CD14-positive monocyte (primary cell): ENCODE results near the gene TP53I13. TPM values are rescaled to one million over a fixed set of nuclear protein-coding genes. Genes with fewer than 3 reads are reported as not detected.

ENCODE experiments used
- DNase-seq, 3 donors: peaks; one replicate each; pipeline ENCODE4 v3.0.0-alpha.2; 2011 to 2022
- H2AFZ ChIP-seq: 2 replicates; pipeline ENCODE4 v1.6.0; 2012; ENCODE audit warnings: mild to moderate bottlenecking, low read depth, low read length, inconsistent platforms; ENCODE audit not compliant: insufficient read depth, poor library complexity, severe bottlenecking
- H3K27ac ChIP-seq, 2 donors: 1 replicate in 1 of 2; 2 replicates in 1 of 2; pipeline ENCODE4 v1.5.1; 2012 to 2013; ENCODE audit warnings: low read length in 2 of 2, control low read depth in 1 of 2, inconsistent platforms in 1 of 2, low read depth in 1 of 2, mild to moderate bottlenecking in 1 of 2
- H3K27me3 ChIP-seq, 2 donors: one replicate each; pipeline versions ENCODE4 v1.6.0 to v1.6.1; 2011 to 2013; ENCODE audit warnings: low read length in 2 of 2; ENCODE audit not compliant: control insufficient read depth in 2 of 2, insufficient read depth in 2 of 2
- H3K36me3 ChIP-seq, 2 donors: replicated peaks in 1 of 2; 1 replicate in 1 of 2; 2 replicates in 1 of 2; pipeline versions ENCODE4 v1.5.1 to v1.6.1; 2012 to 2013; ENCODE audit warnings: low read length in 2 of 2, control low read depth in 1 of 2, inconsistent platforms in 1 of 2, mild to moderate bottlenecking in 1 of 2; ENCODE audit not compliant: insufficient read depth in 2 of 2, control insufficient read depth in 1 of 2
- H3K4me1 ChIP-seq, 2 donors: 1 replicate in 1 of 2; 2 replicates in 1 of 2; pipeline versions ENCODE4 v1.5.1 to v1.6.1; 2012 to 2013; ENCODE audit warnings: low read length in 2 of 2, control low read depth in 1 of 2, inconsistent platforms in 1 of 2, mild to moderate bottlenecking in 1 of 2, moderate library complexity in 1 of 2; ENCODE audit not compliant: insufficient read depth in 2 of 2, control insufficient read depth in 1 of 2
- H3K4me2 ChIP-seq: replicated peaks from 2 replicates; pipeline ENCODE3; 2012; ENCODE audit warnings: low read length, moderate library complexity, mild to moderate bottlenecking; ENCODE audit not compliant: poor library complexity, severe bottlenecking; ENCODE audit errors: extremely low read depth
- H3K4me3 ChIP-seq, 3 experiments: fragments of 200-600 bp in 1 of 3; sonication (generic) in 1 of 3; replicated peaks in 1 of 3; 1 replicate in 2 of 3; 2 replicates in 1 of 3; pipeline ENCODE4 v1.5.1; 2011 to 2013; ENCODE audit warnings: low read length in 3 of 3, mild to moderate bottlenecking in 3 of 3, control low read depth in 2 of 3, low read depth in 2 of 3, inconsistent platforms in 1 of 3, moderate library complexity in 1 of 3
- H3K79me2 ChIP-seq: 2 replicates; pipeline ENCODE4 v1.6.0; 2012; ENCODE audit warnings: mild to moderate bottlenecking, control low read depth, inconsistent platforms, low read length, moderate library complexity; ENCODE audit not compliant: insufficient read depth
- H3K9ac ChIP-seq: 2 replicates; pipeline ENCODE4 v1.6.0; 2017; ENCODE audit warnings: low read length, mild to moderate bottlenecking; ENCODE audit not compliant: insufficient read depth, poor library complexity, severe bottlenecking
- H3K9me3 ChIP-seq, 2 donors: replicated peaks in 1 of 2; 1 replicate in 1 of 2; 2 replicates in 1 of 2; pipeline versions ENCODE4 v1.5.1 to v1.6.1; 2012 to 2013; ENCODE audit warnings: low read length in 2 of 2, control low read depth in 1 of 2; ENCODE audit not compliant: control insufficient read depth in 1 of 2, insufficient read depth in 1 of 2
- H4K20me1 ChIP-seq: 2 replicates; pipeline ENCODE4 v1.6.0; 2012; ENCODE audit warnings: mild to moderate bottlenecking, low read length, control low read depth, moderate library complexity; ENCODE audit not compliant: insufficient read depth
- H3K27ac Mint-ChIP-seq, 7 donors: one replicate each; pipeline ENCODE4 v1.8.0; 2020; ENCODE audit warnings: mild to moderate bottlenecking in 7 of 7, mixed read lengths in 7 of 7, moderate library complexity in 6 of 7, inconsistent platforms in 2 of 7
- H3K27me3 Mint-ChIP-seq, 3 donors: one replicate each; pipeline ENCODE4 v1.8.0; 2021 to 2022; ENCODE audit warnings: low read depth in 3 of 3, mild to moderate bottlenecking in 3 of 3, mixed read lengths in 3 of 3, moderate library complexity in 3 of 3, inconsistent platforms in 1 of 3
- H3K36me3 Mint-ChIP-seq, 2 donors: one replicate each; pipeline ENCODE4 v1.8.0; 2020; ENCODE audit warnings: mixed read lengths in 2 of 2, inconsistent platforms in 1 of 2, mild to moderate bottlenecking in 1 of 2
- H3K4me1 Mint-ChIP-seq: one replicate; pipeline ENCODE4 v1.8.0; 2020; ENCODE audit warnings: mild to moderate bottlenecking, mixed read lengths
- H3K4me3 Mint-ChIP-seq, 2 donors: one replicate each; pipeline ENCODE4 v1.8.0; 2020; ENCODE audit warnings: mild to moderate bottlenecking in 2 of 2, mixed read lengths in 2 of 2, moderate library complexity in 1 of 2
- H3K9me3 Mint-ChIP-seq, 7 donors: one replicate each; pipeline ENCODE4 v1.8.0; 2020 to 2022; ENCODE audit warnings: mixed read lengths in 7 of 7, mild to moderate bottlenecking in 6 of 7, moderate library complexity in 6 of 7, inconsistent platforms in 2 of 7
- WGBS: methylation state at CpG from one replicate; pipeline ENCODE4 v1.1.5; 2013; ENCODE audit warnings: missing lambda C conversion rate; ENCODE audit not compliant: insufficient coverage; 5-methylcytosine and 5-hydroxymethylcytosine counted together
- intact Hi-C, 2 donors: fragments of 100-400 bp; cut with micrococcal nuclease; formaldehyde crosslinking; loops; one replicate each; pipeline versions ENCODE4 v1.15.0 to v1.15.1; 2023
- polyA plus RNA-seq, 3 donors: library from polyadenylated mRNA; depleted of rRNA in 1 of 3; unstranded in 2 of 3; stranded (reverse) in 1 of 3; fragments of 300-500 nt in 2 of 3; fragments of >200 nt in 1 of 3; fragmentation: Illumina TruSeq in 2 of 3; gene quantifications; 1 replicate in 2 of 3; 2 replicates in 1 of 3; pipeline ENCODE4 v1.2.3, GENCODE V29; 2012 to 2021
- TF ChIP-seq, protein P1 (sequence below): fragments of 200-600 bp; IDR thresholded peaks from one replicate; pipeline ENCODE4 v1.8.0; 2022; ENCODE audit warnings: antibody characterized with exemption, mild to moderate bottlenecking

The TP53I13 gene
- polyA plus RNA-seq, 3 donors = 9.4 to 58.6 (median 14.4) TPM

DNA sequence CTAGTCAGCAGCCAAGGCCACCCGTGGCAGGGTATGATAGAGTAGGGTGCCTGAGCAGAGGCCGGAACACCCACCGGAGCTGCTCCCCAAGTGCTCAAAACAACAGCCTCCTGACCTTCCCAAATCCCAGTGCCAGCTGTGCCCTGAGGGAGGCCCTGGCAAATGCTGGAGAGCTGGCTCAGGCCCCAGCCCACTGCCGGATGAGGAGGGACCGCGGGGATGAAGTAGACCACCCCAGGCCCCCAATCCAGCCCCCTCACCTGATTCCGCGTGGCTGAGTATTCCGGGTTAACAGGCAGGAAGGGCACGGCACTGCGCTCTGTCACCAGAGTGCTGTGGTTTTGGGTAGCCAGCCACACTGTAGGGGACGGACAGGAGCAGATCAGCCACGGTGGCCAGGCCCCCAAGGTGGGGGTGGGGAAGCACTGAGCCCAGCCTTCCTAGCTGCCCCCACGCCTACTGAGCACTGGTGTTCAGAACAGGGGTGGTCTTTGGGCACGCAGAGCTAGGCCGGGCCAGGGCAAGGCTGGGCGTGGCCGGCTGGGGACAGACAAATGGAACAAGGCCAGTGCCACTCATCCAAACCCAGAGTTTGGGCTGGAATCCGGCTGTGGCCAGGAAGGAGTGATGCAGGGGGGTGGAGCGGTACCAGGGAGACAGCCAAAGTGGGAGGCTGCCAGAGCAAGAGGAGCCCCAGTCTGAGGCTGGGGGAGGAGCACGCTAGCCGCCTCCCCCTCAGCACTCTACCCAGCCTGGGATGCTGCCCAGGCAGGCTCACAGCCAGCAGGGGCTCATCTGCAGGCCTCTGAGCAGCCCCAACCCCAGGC, 9.1 kb downstream of the TP53I13 start:
- 90% methylated on average over 12 of the region's 22 CpGs for WGBS
- no peak for DNase-seq
- peaks cover 78 to 89% of the 10 kb centered on the region in 2 donors for H3K36me3 ChIP-seq

DNA sequence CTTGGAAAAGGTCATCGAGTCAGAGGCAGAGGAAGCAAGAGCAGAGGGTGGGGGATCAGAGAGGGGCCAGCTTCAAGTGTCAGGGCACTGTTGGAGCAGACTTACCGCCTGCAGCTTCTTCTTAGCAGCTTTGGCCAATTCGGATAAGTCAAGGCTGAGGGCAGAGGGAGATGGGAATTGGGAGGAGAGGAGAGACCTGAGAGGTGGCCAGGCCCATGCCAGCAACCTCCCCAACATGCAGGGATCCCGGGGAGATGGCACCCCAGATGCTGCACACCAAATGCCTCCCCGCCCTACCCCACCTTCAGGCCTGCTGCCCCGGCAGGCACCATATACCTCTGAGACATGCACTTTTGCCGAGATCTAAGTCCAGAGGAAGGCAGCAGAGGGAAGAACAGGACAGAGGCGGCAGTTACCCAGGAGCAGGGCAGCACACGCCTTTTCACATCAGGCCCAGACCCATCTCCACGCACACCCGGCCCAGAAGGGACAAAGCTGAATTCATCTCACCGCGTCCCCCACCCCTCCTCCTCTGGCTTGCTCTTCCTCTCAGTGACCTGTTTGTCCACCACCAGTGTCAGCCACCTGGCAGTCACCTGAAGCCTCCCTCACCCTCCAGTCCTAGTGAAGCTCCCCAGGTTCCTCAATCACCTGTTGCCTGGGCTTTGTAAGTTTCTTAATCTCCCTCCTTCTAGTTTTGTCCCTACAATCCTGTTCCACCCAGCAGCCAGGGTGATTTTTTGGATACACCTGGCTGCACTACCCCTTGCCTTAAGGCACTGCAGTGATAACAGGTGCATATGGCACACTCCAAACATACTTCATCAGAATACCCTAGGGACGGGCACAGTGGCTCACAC, 10.4 kb downstream of the TP53I13 start:
- Histone ChIP-seq H3K36me3 (peaks cover 77 to 90% of the 10 kb centered on the region in 2 donors), H3K9me3 (no peaks in the 10 kb centered on the region), H3K9ac (no peak overlapping the region), H3K27me3 (no peaks in the 10 kb centered on the region), H3K79me2 (peaks cover 11% of the 10 kb centered on the region), H3K4me3 (no peak overlapping the region), H2AFZ (no peak overlapping the region), H3K4me1 (peaks cover under 1 to 2% of the 10 kb centered on the region in 2 donors), H3K27ac (no peak overlapping the region), H3K4me2 (no peak overlapping the region), H4K20me1 (peaks cover 47% of the 10 kb centered on the region)
- 97% methylated on average over 11 of the region's 14 CpGs for WGBS
- no peak for DNase-seq
- peaks cover 5% of the 10 kb centered on the region for H3K4me1 Mint-ChIP-seq
- TF ChIP-seq, protein P1, sequence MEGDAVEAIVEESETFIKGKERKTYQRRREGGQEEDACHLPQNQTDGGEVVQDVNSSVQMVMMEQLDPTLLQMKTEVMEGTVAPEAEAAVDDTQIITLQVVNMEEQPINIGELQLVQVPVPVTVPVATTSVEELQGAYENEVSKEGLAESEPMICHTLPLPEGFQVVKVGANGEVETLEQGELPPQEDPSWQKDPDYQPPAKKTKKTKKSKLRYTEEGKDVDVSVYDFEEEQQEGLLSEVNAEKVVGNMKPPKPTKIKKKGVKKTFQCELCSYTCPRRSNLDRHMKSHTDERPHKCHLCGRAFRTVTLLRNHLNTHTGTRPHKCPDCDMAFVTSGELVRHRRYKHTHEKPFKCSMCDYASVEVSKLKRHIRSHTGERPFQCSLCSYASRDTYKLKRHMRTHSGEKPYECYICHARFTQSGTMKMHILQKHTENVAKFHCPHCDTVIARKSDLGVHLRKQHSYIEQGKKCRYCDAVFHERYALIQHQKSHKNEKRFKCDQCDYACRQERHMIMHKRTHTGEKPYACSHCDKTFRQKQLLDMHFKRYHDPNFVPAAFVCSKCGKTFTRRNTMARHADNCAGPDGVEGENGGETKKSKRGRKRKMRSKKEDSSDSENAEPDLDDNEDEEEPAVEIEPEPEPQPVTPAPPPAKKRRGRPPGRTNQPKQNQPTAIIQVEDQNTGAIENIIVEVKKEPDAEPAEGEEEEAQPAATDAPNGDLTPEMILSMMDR = no peak
- H3K27me3 Mint-ChIP-seq = no peaks in the 10 kb centered on the region
- no peak overlapping the region for H3K4me3 Mint-ChIP-seq
- H3K9me3 Mint-ChIP-seq = no peaks in the 10 kb centered on the region
- no peak overlapping the region for H3K27ac Mint-ChIP-seq
- intact Hi-C loops = no loop called here
- peaks cover 60 to 96% of the 10 kb centered on the region in 2 donors for H3K36me3 Mint-ChIP-seq

More for the DNA sequence above, 9.1 kb downstream of the TP53I13 start:
- Histone ChIP-seq H3K9me3 (no peaks in the 10 kb centered on the region), H3K79me2 (peaks cover 4% of the 10 kb centered on the region), H2AFZ (no peak overlapping the region), H3K27me3 (no peaks in the 10 kb centered on the region), H3K27ac (no peak overlapping the region), H4K20me1 (peaks cover 44% of the 10 kb centered on the region), H3K9ac (no peak overlapping the region), H3K4me2 (no peak overlapping the region), H3K4me3 (no peak overlapping the region), H3K4me1 (peaks cover 2 to 4% of the 10 kb centered on the region in 2 donors)
- Mint-ChIP-seq H3K36me3 (peaks cover 61 to 91% of the 10 kb centered on the region in 2 donors), H3K9me3 (no peaks in the 10 kb centered on the region), H3K27ac (peak overlapping the region in 1 of 7 donors; percentile 30), H3K4me3 (peak overlapping the region in 1 of 2 donors; percentile 31), H3K4me1 (peaks cover 5% of the 10 kb centered on the region), H3K27me3 (no peaks in the 10 kb centered on the region)
- intact Hi-C loops = no loop called here
- TF ChIP-seq, protein P1 = no peak
